A172 (cell line): ENCODE results near the gene SLC8A2. TPM values are rescaled to one million over a fixed set of nuclear protein-coding genes. Genes with fewer than 3 reads are reported as not detected.

Experiments
- DNase-seq: peaks from one replicate; pipeline ENCODE4 v3.0.0-alpha.2; 2015; ENCODE audit warnings: low spot score
- total RNA-seq: library from RNA; depleted of rRNA; stranded (reverse); fragments of >200 nt; shearing (Covaris generic); gene quantifications from 2 replicates; pipeline ENCODE4 v1.2.3, GENCODE V29; 2014; rRNA removed

Gene SLC8A2
- total RNA-seq, 1 experiment from 2014 or later = not detected

DNA sequence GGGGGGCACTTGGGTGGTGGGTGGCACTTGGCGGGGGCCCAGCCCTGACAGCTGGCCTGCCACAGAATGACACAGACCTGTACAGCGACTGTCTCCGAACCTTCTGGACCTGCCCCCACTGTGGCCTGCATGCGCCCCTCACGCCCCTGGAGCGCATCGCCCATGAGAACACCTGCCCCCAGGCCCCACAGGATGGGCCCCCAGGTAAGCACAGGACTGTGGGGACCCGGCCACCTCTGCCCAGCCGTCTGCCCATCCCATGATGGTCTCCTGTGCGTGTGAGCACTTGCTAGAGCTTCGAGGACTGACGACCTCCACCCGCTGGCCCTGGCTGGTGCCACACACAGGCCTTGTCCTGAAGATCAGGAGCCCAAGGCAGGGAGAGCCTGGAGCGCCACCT is 90.6 kb downstream of the SLC8A2 start:
- DNase-seq = no peak

DNA sequence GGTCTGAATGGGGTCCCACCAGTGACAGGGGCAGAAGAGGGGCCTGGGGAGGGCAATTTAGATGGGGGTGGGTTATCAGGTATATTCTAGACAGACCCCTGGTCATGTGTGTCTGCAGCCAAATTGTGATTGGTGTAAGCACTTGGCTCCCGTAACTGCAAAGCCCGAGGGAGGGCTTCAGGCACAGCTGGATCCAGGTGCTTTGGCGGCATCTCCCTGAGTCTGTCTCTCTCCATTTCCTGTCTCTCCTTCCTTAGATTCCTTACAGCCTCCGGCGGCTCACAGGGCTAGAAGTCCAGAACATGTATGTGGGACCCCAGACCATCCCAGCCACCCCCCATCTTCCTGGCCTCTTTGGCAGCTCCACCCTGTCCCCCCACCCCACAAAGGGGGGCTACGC is 91.1 kb downstream of the SLC8A2 start:
- DNase-seq = no peak

DNA sequence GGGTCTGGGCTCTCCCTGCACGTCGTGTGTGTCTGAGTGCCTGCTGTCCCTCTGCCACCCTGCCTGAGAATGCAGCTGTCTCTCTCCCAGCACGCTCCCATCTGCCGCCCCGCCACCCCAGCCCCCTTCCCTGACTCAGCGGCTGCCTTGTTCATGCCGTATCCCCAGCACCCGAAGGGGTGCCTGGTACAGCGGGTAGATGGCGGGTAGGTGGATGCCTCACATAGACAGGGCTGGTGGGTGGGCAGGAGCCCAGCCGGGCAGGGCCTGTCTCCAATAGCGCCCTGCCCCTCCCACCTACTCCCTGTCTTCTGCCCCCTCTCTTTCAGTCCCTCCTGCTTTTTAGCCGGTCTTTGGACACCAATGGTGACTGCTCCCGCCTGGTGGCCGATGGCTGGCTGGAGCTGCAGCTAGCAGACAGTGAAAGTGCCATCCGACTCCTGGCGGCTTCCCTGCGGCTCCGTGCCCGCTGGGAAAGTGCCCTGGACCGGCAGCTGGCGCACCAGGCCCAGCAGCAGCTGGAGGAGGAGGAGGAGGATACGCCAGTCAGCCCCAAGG is 92.2 kb downstream of the SLC8A2 start:
- no peak for DNase-seq

DNA sequence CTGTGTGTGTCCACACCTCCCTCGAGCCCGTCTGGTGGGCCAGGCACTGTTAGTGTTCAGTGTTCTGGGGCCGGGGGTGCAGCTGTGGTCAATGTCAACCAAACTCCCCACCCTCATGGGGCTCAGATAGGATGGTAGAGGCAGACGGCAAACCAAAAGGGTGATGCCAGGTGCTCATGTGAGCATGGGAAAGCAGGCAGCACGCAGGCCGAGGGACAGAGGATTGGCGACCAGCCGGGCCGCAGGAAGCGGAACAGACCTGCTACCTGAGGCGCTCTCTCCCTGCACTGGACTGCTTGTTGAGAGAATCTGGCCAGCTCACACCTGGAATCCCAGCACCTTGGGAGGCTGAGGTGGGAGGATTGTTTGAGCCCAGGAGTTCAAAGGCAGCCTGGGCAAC is 93.4 kb downstream of the SLC8A2 start:
- no peak for DNase-seq

Other genes starting within 250 kb of the SLC8A2 start
- gene BBC3, start 240.7 kb downstream of the SLC8A2 start, total RNA-seq = 5.7 and 7.6 TPM in 2 replicates
- 2.6 and 3.7 TPM in 2 replicates for gene CCDC9, start 215.4 kb downstream of the SLC8A2 start, total RNA-seq
- 0.19 and 0.41 TPM in 2 replicates for gene INAFM1, start 197.0 kb downstream of the SLC8A2 start, total RNA-seq
- not detected in 2 replicates for gene C5AR1, start 162.0 kb downstream of the SLC8A2 start, total RNA-seq
- gene C5AR2, start 139.7 kb downstream of the SLC8A2 start, total RNA-seq = 0.55 TPM in 1 of 2 replicates, not detected in the other
- gene DHX34, start 122.6 kb downstream of the SLC8A2 start, total RNA-seq = 7.5 and 10.4 TPM in 2 replicates
- 27.5 and 31.9 TPM in 2 replicates for gene MEIS3, start 52.4 kb downstream of the SLC8A2 start, total RNA-seq
- 3.0 and 4.2 TPM in 2 replicates for gene KPTN, start 12.3 kb upstream of the SLC8A2 start, total RNA-seq
- gene NAPA, start 43.2 kb upstream of the SLC8A2 start, total RNA-seq = 70.1 and 91.7 TPM in 2 replicates
- gene ZNF541, start 101.3 kb upstream of the SLC8A2 start, total RNA-seq = not detected in 2 replicates
- gene BICRA, start 137.2 kb upstream of the SLC8A2 start, total RNA-seq = 0.79 TPM in 1 of 2 replicates, not detected in the other
- gene EHD2, start 241.5 kb upstream of the SLC8A2 start, total RNA-seq = 24.0 and 28.6 TPM in 2 replicates